OCI-LY1 (cell line): Measurements from ENCODE around the gene DEPDC1B.

Experiments
- H2AFZ ChIP-seq: fragments of 200-600 bp; sonication (generic), shearing (Covaris generic); 2 replicates; pipeline ENCODE4 v1.6.0; 2014; ENCODE audit warnings: antibody characterized with exemption, mild to moderate bottlenecking, low read length
- H3F3A ChIP-seq: fragments of 200-600 bp; sonication (generic), shearing (Covaris generic); 2 replicates; pipeline ENCODE4 v1.6.0; 2014; ENCODE audit warnings: mild to moderate bottlenecking, antibody characterized with exemption, low read length, moderate library complexity; ENCODE audit not compliant: insufficient read depth
- H3K27ac ChIP-seq: fragments of 200-600 bp; sonication (generic); 2 replicates; pipeline ENCODE4 v1.5.1; 2014; ENCODE audit warnings: low read length, mixed run types, mild to moderate bottlenecking, low read depth; ENCODE audit not compliant: poor library complexity, severe bottlenecking
- H3K27me3 ChIP-seq: fragments of 200-600 bp; sonication (generic); 2 replicates; pipeline ENCODE4 v1.6.0; 2014; ENCODE audit warnings: antibody characterized with exemption, mild to moderate bottlenecking, low read length, moderate library complexity; ENCODE audit not compliant: insufficient read depth
- H3K36me3 ChIP-seq: fragments of 200-600 bp; sonication (generic); 2 replicates; pipeline ENCODE4 v1.6.1; 2014; ENCODE audit warnings: mild to moderate bottlenecking, antibody characterized with exemption, low read length, moderate library complexity, mixed read lengths; ENCODE audit not compliant: insufficient read depth
- H3K4me1 ChIP-seq: fragments of 200-600 bp; sonication (generic); 2 replicates; pipeline ENCODE4 v1.5.1; 2014; ENCODE audit warnings: mild to moderate bottlenecking, low read length, moderate library complexity; ENCODE audit not compliant: insufficient read depth, severe bottlenecking
- H3K4me2 ChIP-seq: fragments of 200-600 bp; sonication (generic), shearing (Covaris generic); 2 replicates; pipeline ENCODE4 v1.6.1; 2014; ENCODE audit warnings: low read length
- H3K4me3 ChIP-seq: fragments of 200-600 bp; sonication (generic); 2 replicates; pipeline ENCODE4 v1.5.1; 2014; ENCODE audit warnings: low read length, low read depth, mild to moderate bottlenecking, mixed read lengths; ENCODE audit not compliant: poor library complexity, severe bottlenecking
- H3K79me2 ChIP-seq: fragments of 200-600 bp; shearing (Covaris generic); 2 replicates; pipeline ENCODE4 v1.6.1; 2016; ENCODE audit warnings: mixed run types, low read length, mixed read lengths; ENCODE audit not compliant: insufficient read depth
- H3K9ac ChIP-seq: fragments of 200-600 bp; sonication (generic), shearing (Covaris generic); 2 replicates; pipeline ENCODE4 v1.6.1; 2014; ENCODE audit warnings: mild to moderate bottlenecking, low read length, mixed read lengths
- H3K9me2 ChIP-seq: fragments of 200-600 bp; sonication (generic), shearing (Covaris generic); 2 replicates; pipeline ENCODE4 v1.6.1; 2014; ENCODE audit warnings: low read depth, mild to moderate bottlenecking, low read length, mixed read lengths
- H3K9me3 ChIP-seq: fragments of 200-600 bp; shearing (Covaris generic); 2 replicates; pipeline ENCODE4 v1.6.1; 2014; ENCODE audit warnings: low read length, mixed read lengths
- H4K20me1 ChIP-seq: fragments of 200-600 bp; sonication (generic), shearing (Covaris generic); 2 replicates; pipeline ENCODE4 v1.6.0; 2016; ENCODE audit warnings: mild to moderate bottlenecking, low read length; ENCODE audit not compliant: insufficient read depth
- EZH2 ChIP-seq: fragments of 200-600 bp; sonication (generic), shearing (Covaris generic); IDR thresholded peaks from 2 replicates; pipeline ENCODE4 v1.8.0; 2017; ENCODE audit warnings: borderline replicate concordance, mixed run types, mild to moderate bottlenecking, antibody characterized with exemption, low read length, moderate library complexity, mixed read lengths
- TF ChIP-seq, protein P1 (sequence below): fragments of 200-600 bp; sonication (generic), shearing (Covaris generic); IDR thresholded peaks from 2 replicates; pipeline ENCODE4 v1.5.1; 2017; ENCODE audit warnings: mild to moderate bottlenecking, antibody characterized with exemption, low read length, moderate library complexity, mixed read lengths

The DEPDC1B gene

DNA sequence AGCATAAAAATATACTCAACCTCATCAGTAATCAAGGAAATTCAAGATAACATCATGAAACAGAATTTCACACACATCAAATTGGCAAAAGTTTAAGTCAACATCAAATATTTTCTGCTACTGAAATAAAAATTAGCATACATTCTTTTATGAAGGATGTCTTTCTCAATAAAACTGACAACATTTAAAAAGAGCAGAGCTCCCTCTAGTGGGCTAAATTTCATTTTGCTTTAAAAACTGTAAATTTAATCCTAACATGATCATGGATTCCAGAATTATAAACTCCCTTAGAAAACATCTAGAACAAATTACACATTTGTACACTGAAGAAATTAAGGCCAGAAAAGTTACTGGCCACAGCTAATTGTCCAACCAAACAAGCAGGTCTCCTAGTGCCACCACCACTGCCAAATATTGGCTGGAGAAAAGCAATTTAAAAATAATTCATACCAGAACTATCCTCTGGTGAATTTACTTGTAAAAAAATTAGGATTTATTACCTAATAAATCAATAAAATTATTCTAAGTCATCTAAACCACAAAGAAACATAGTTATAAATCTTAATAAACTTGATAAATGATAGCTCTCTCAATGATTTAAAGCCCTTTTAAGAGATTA is 31.2 kb downstream of the DEPDC1B start:
- H3K27ac ChIP-seq, result no peak overlapping the region
- H3K9me2 ChIP-seq, result no peaks in the 10 kb centered on the region
- H3K4me2 ChIP-seq, result no peak overlapping the region
- no peaks in the 10 kb centered on the region for H3K4me1 ChIP-seq
- no peak overlapping the region for H3K4me3 ChIP-seq
- H4K20me1 ChIP-seq, result no peaks in the 10 kb centered on the region
- no peaks in the 10 kb centered on the region for H3K27me3 ChIP-seq
- H3K36me3 ChIP-seq, result peaks cover 9% of the 10 kb centered on the region
- H3K9me3 ChIP-seq, result no peaks in the 10 kb centered on the region
- no peak overlapping the region for H2AFZ ChIP-seq
- H3K9ac ChIP-seq, result no peak overlapping the region
- peaks cover 16% of the 10 kb centered on the region; the same call in 1 of the 2 replicates for H3K79me2 ChIP-seq
- TF ChIP-seq EZH2, result no peak
- TF ChIP-seq, protein P1, sequence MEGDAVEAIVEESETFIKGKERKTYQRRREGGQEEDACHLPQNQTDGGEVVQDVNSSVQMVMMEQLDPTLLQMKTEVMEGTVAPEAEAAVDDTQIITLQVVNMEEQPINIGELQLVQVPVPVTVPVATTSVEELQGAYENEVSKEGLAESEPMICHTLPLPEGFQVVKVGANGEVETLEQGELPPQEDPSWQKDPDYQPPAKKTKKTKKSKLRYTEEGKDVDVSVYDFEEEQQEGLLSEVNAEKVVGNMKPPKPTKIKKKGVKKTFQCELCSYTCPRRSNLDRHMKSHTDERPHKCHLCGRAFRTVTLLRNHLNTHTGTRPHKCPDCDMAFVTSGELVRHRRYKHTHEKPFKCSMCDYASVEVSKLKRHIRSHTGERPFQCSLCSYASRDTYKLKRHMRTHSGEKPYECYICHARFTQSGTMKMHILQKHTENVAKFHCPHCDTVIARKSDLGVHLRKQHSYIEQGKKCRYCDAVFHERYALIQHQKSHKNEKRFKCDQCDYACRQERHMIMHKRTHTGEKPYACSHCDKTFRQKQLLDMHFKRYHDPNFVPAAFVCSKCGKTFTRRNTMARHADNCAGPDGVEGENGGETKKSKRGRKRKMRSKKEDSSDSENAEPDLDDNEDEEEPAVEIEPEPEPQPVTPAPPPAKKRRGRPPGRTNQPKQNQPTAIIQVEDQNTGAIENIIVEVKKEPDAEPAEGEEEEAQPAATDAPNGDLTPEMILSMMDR, result peak; percentile 71
- H3F3A ChIP-seq, result no peaks in the 10 kb centered on the region

- H3K4me1 ChIP-seq, result no peaks in the 10 kb centered on the region
- H3K79me2 ChIP-seq, result no peaks in the 10 kb centered on the region
- H3K9me2 ChIP-seq, result no peaks in the 10 kb centered on the region
- no peak overlapping the region for H3K27ac ChIP-seq
- no peak overlapping the region for H2AFZ ChIP-seq
- H3K9ac ChIP-seq, result no peak overlapping the region
- no peaks in the 10 kb centered on the region for H3K36me3 ChIP-seq
- TF ChIP-seq, protein P1, result no peak
- TF ChIP-seq EZH2, result no peak
- H3K4me2 ChIP-seq, result no peak overlapping the region
- no peak overlapping the region for H3K4me3 ChIP-seq
- H3K27me3 ChIP-seq, result no peaks in the 10 kb centered on the region
- H3F3A ChIP-seq, result 0 out of 2 replicates have a peak, but pooled peaks cover 4% of the 10 kb centered on the region
- peaks cover 2% of the 10 kb centered on the region; the same call in 1 of the 2 replicates for H3K9me3 ChIP-seq
- H4K20me1 ChIP-seq, result no peaks in the 10 kb centered on the region
Observed at GRCh38 chr5:60651872-60652620, 47.9 kb downstream of the DEPDC1B start.

DNA sequence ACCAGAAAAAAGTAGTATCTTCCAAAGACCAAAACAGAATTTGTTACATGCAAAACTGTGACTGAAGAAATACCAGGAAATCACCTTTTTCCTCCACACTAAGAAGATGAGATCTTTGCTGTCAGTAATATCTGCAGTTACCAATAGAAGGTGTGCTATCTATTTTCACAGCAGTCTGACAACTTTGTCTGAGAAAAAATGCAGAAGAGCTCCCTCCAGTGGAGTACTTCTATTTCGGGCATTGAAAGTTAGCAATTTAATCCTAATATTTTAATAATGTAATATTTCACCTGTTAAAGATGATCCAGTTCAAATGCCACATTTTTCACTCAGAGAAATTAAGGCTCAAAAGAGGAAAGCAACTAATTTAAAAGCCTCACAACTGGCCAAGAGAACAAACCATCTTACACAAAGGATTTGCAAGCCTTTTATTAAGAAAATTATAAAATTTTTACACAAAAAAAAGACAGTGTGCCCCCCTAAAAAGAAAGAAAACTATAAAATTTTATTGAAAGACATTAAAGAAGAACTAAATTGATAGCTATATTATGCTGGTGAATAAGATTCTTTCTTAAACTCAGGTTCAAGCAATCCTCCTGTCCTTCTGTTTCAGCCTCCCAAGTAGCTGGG is 50.6 kb downstream of the DEPDC1B start:
- Histone ChIP-seq H2AFZ (no peak overlapping the region), H3K36me3 (peaks cover 6% of the 10 kb centered on the region; the same call in 1 of the 2 replicates), H3K4me1 (no peaks in the 10 kb centered on the region), H4K20me1 (no peaks in the 10 kb centered on the region), H3K79me2 (no peaks in the 10 kb centered on the region), H3K27ac (no peak overlapping the region), H3K9me3 (no peaks in the 10 kb centered on the region), H3K9me2 (no peaks in the 10 kb centered on the region), H3K4me2 (no peak overlapping the region), H3F3A (0 out of 2 replicates have a peak, but pooled peaks cover 4% of the 10 kb centered on the region), H3K4me3 (no peak overlapping the region), H3K9ac (no peak overlapping the region), H3K27me3 (no peaks in the 10 kb centered on the region)
- no peak for TF ChIP-seq EZH2
- TF ChIP-seq, protein P1, result peak; percentile 77
